ENCODE results near the gene BTBD1. TPM values are rescaled to one million over a fixed set of nuclear protein-coding genes. Genes with fewer than 3 reads are reported as not detected.
A peak's percentile ranks its signal among the peaks of the same experiment; 100 is the strongest.
"Not testable (repeated sequence)": the region's sequence is repeated elsewhere in the genome, so short reads cannot be mapped to it uniquely, and the experiment has no call there.

Gene BTBD1
- total and polyA plus RNA-seq, 7 experiments from 2014 or later: 35.0 to 57.6 (median 38.0) TPM

DNA sequence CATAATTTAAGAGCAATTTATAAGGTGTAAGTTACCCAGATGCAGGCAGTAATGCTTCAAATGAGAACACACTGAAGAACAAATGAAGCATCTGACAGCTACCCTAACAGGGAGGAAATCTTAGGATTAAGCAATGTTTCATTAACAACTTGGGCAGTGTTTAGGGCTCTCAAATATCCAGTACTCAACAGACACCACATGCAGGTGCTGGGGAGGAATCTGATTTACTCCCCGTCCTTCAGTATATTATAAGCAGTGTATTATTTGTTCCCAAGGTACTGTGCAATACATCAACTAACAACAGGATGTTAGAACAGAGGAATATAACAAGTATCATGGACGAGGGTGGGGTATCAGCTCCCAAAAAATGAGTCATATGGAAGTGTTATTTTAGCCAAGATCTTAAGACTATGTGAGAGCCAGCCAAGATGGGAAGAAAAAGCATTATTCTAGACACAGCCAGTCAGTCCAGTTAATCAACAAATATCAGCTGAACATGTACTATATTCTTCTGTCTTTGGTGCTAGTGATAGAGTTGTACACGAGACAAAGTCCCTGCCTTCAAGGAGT is 20.4 kb downstream of the BTBD1 start:
- Histone ChIP-seq H3K36me3 (ENCODE audit: control insufficient read depth in 2 of 3, insufficient read depth in 3 of 3, low read length in 3 of 3) (peaks cover 10 to 35% (median 12%) of the 10 kb centered on the region in 3 experiments), H3K27ac (ENCODE audit: low read depth, low read length) (no peak overlapping the region), H3K4me1 (ENCODE audit: control insufficient read depth in 2 of 2, insufficient read depth in 2 of 2, low read length in 2 of 2) (no peaks in the 10 kb centered on the region), H3K27me3 (ENCODE audit: control insufficient read depth in 2 of 2, insufficient read depth in 2 of 2, low read length in 2 of 2) (no peaks in the 10 kb centered on the region), H3K4me3 (ENCODE audit: low read length) (no peak overlapping the region), H3K9me3 (ENCODE audit: control insufficient read depth in 2 of 3, low read length in 3 of 3) (no peaks in the 10 kb centered on the region)
- DNase-seq (no peak), ATAC-seq (no peak)
- H3K36me3 Mint-ChIP-seq: peaks cover 7 to 56% (median 32%) of the 10 kb centered on the region in 5 donors
- POLR2A ChIA-PET: no interaction called here
- intact Hi-C loops (cut with micrococcal nuclease): no loop called here
- peak overlapping the region in 4 of 9 donors; percentile 0 to 53 (median 36) for H3K27ac Mint-ChIP-seq
- H3K4me3 Mint-ChIP-seq: no peak overlapping the region
- peaks cover 1 to 34% (median 17%) of the 10 kb centered on the region in 7 donors for H3K4me1 Mint-ChIP-seq
- H3K27me3 Mint-ChIP-seq: no peaks in the 10 kb centered on the region
- H3K9me3 Mint-ChIP-seq: no peaks in the 10 kb centered on the region
- CTCF ChIA-PET: no interaction called here

DNA sequence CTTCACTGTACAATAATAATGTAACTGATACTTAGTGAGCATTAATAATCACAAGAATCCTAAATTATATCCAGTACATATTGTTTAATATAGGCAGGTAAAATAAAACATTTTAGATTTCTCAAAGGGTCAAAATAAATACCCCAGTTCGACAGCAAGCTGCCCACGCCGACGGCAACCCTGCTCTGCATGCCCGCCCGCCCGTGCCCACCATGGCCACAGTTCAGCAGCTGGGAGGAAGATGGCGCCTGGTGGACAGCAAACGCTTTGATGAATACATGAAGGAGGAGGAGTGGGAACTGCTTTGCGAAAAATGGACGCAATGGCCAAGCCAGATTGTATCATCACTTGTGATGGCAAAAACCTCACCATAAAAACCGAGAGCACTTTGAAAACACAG is 22.9 kb downstream of the BTBD1 start:
- intact Hi-C loops (cut with micrococcal nuclease): no loop called here
- POLR2A ChIA-PET: interaction anchor here (0.7 kb wide), 1 partner anchor 347 kb away, joined by 3 read pairs; no protein-coding TSS in a partner anchor
- ATAC-seq (no peak), DNase-seq (no peak)
- Mint-ChIP-seq H3K4me1 (peaks cover 11 to 38% (median 25%) of the 10 kb centered on the region in 7 donors), H3K36me3 (peaks cover 7 to 75% (median 54%) of the 10 kb centered on the region in 5 donors), H3K27ac (peak overlapping the region in 3 of 9 donors; percentile 21 to 41 (median 38)), H3K27me3 (no peaks in the 10 kb centered on the region), H3K4me3 (no peak overlapping the region), H3K9me3 (no peaks in the 10 kb centered on the region)
- Histone ChIP-seq H3K9me3 (ENCODE audit: control insufficient read depth in 2 of 3, low read length in 3 of 3) (no peaks in the 10 kb centered on the region), H3K27me3 (ENCODE audit: control insufficient read depth in 2 of 2, insufficient read depth in 2 of 2, low read length in 2 of 2) (no peaks in the 10 kb centered on the region), H3K4me3 (ENCODE audit: low read length) (no peak overlapping the region), H3K27ac (ENCODE audit: low read depth, low read length) (no peak overlapping the region), H3K36me3 (ENCODE audit: control insufficient read depth in 2 of 3, insufficient read depth in 3 of 3, low read length in 3 of 3) (peaks cover 10 to 57% (median 13%) of the 10 kb centered on the region in 3 experiments), H3K4me1 (ENCODE audit: control insufficient read depth in 2 of 2, insufficient read depth in 2 of 2, low read length in 2 of 2) (no peaks in the 10 kb centered on the region)
- CTCF ChIA-PET: no interaction called here

DNA sequence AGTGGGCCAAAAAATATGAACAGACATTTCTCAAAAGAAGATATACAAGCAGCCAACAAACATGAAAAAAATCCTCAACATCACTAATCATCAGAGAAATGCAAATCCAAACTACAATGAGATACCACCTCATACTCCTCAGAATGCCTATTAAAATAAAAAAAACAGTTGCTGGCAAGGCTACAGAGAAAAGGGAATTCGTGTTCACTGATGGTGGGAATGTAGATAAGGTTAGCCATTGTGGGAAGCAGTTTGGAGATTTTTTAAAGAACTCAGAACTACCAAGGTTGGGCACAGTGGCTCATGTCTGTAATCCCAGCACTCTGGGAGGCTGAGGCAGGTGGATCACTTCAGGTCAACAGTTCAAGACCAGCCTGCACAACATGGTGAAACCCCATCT is 27.8 kb downstream of the BTBD1 start:
- H3K27me3 ChIP-seq (ENCODE audit: control insufficient read depth in 2 of 2, insufficient read depth in 2 of 2, low read length in 2 of 2): no peaks in the 10 kb centered on the region
- peaks cover 4 to 42% (median 4%) of the 10 kb centered on the region in 3 experiments for H3K36me3 ChIP-seq (ENCODE audit: control insufficient read depth in 2 of 3, insufficient read depth in 3 of 3, low read length in 3 of 3)
- H3K9me3 ChIP-seq (ENCODE audit: control insufficient read depth in 2 of 3, low read length in 3 of 3): no peaks in the 10 kb centered on the region
- CTCF ChIA-PET: no interaction called here
- intact Hi-C loops (cut with micrococcal nuclease): no loop called here
- Mint-ChIP-seq H3K36me3 (peaks cover 7 to 81% (median 59%) of the 10 kb centered on the region in 5 donors), H3K27ac (peak overlapping the region in 7 of 9 donors; percentile 50 to 72 (median 63)), H3K4me1 (peaks cover 20 to 47% (median 38%) of the 10 kb centered on the region in 7 donors), H3K9me3 (peaks cover 0 to 11% (median 0%) of the 10 kb centered on the region in 11 donors), H3K27me3 (no peaks in the 10 kb centered on the region), H3K4me3 (peak overlapping the region in 2 of 10 donors; percentile 15 to 44)
- no peak for DNase-seq
- ATAC-seq: no peak
- H3K4me1 ChIP-seq (ENCODE audit: control insufficient read depth in 2 of 2, insufficient read depth in 2 of 2, low read length in 2 of 2): peaks cover 0 to 4% of the 10 kb centered on the region in 2 donors
- POLR2A ChIA-PET: no interaction called here
- no peak overlapping the region for H3K4me3 ChIP-seq (ENCODE audit: low read length)
- no peak overlapping the region for H3K27ac ChIP-seq (ENCODE audit: low read depth, low read length)

- peaks cover 0 to 11% (median 0%) of the 10 kb centered on the region in 11 donors for H3K9me3 Mint-ChIP-seq
- H3K4me1 Mint-ChIP-seq: peaks cover 13 to 52% (median 45%) of the 10 kb centered on the region in 7 donors
- ChIA-PET CTCF (no interaction called here), POLR2A (no interaction called here)
- DNase-seq: no peak
- Histone ChIP-seq H3K27me3 (ENCODE audit: control insufficient read depth in 2 of 2, insufficient read depth in 2 of 2, low read length in 2 of 2) (no peaks in the 10 kb centered on the region), H3K4me1 (ENCODE audit: control insufficient read depth in 2 of 2, insufficient read depth in 2 of 2, low read length in 2 of 2) (peaks cover 0 to 4% of the 10 kb centered on the region in 2 donors), H3K27ac (ENCODE audit: low read depth, low read length) (no peak overlapping the region), H3K9me3 (ENCODE audit: control insufficient read depth in 2 of 3, low read length in 3 of 3) (no peaks in the 10 kb centered on the region), H3K36me3 (ENCODE audit: control insufficient read depth in 2 of 3, insufficient read depth in 3 of 3, low read length in 3 of 3) (peaks cover 0 to 29% (median under 1%) of the 10 kb centered on the region in 3 experiments), H3K4me3 (ENCODE audit: low read length) (no peak overlapping the region)
- intact Hi-C loops (cut with micrococcal nuclease): no loop called here
- ATAC-seq: no peak
- peak overlapping the region in 2 of 9 donors; percentile 38 to 63 for H3K27ac Mint-ChIP-seq
- peaks cover 0 to 72% (median 59%) of the 10 kb centered on the region in 5 donors for H3K36me3 Mint-ChIP-seq
- H3K27me3 Mint-ChIP-seq: no peaks in the 10 kb centered on the region
- no peak overlapping the region for H3K4me3 Mint-ChIP-seq
Measured at GRCh38 chr15:83036253-83036652, 30.8 kb downstream of the BTBD1 start.

DNA sequence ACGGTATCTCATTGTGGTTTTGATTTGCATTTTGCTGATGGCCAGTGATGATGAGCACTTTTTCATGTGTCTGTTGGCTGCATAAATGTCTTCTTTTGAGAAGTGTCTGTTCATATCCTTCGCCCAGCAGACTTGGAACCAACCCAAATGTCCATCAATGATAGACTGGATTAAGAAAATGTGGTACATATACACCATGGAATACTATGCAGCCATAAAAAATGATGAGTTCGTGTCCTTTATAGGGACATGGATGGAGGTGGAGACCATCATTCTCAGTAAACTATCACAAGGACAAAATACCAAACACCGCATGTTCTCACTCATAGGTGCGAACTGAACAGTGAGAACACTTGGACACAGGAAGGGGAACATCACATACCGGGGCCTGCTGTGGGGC is 35.8 kb downstream of the BTBD1 start:
- POLR2A ChIA-PET; H3K4me1 ChIP-seq (ENCODE audit: control insufficient read depth in 2 of 2, insufficient read depth in 2 of 2, low read length in 2 of 2); intact Hi-C loops (cut with micrococcal nuclease); H3K27ac Mint-ChIP-seq; DNase-seq; H3K9me3 ChIP-seq (ENCODE audit: control insufficient read depth in 2 of 3, low read length in 3 of 3); H3K27ac ChIP-seq (ENCODE audit: low read depth, low read length); H3K27me3 Mint-ChIP-seq; CTCF ChIA-PET; H3K4me3 ChIP-seq (ENCODE audit: low read length); H3K27me3 ChIP-seq (ENCODE audit: control insufficient read depth in 2 of 2, insufficient read depth in 2 of 2, low read length in 2 of 2); H3K4me3 Mint-ChIP-seq; ATAC-seq: not testable (repeated sequence)
- peaks cover 6 to 22% (median 14%) of the 10 kb centered on the region in 7 donors for H3K4me1 Mint-ChIP-seq
- peaks cover 0 to 45% (median 34%) of the 10 kb centered on the region in 5 donors for H3K36me3 Mint-ChIP-seq
- peaks cover 4 to 21% (median 11%) of the 10 kb centered on the region in 3 experiments for H3K36me3 ChIP-seq (ENCODE audit: control insufficient read depth in 2 of 3, insufficient read depth in 3 of 3, low read length in 3 of 3)
- peaks cover 0 to 10% (median 0%) of the 10 kb centered on the region in 11 donors for H3K9me3 Mint-ChIP-seq

- Histone ChIP-seq H3K27ac (ENCODE audit: low read depth, low read length) (no peak overlapping the region), H3K4me1 (ENCODE audit: control insufficient read depth in 2 of 2, insufficient read depth in 2 of 2, low read length in 2 of 2) (no peaks in the 10 kb centered on the region), H3K9me3 (ENCODE audit: control insufficient read depth in 2 of 3, low read length in 3 of 3) (no peaks in the 10 kb centered on the region), H3K27me3 (ENCODE audit: control insufficient read depth in 2 of 2, insufficient read depth in 2 of 2, low read length in 2 of 2) (no peaks in the 10 kb centered on the region), H3K36me3 (ENCODE audit: control insufficient read depth in 2 of 3, insufficient read depth in 3 of 3, low read length in 3 of 3) (peaks cover 4 to 21% (median 11%) of the 10 kb centered on the region in 3 experiments), H3K4me3 (ENCODE audit: low read length) (no peak overlapping the region)
- Mint-ChIP-seq H3K36me3 (peaks cover 0 to 38% (median 25%) of the 10 kb centered on the region in 5 donors), H3K27ac (peak overlapping the region in 1 of 9 donors; percentile 61), H3K9me3 (peaks cover 0 to 8% (median 0%) of the 10 kb centered on the region in 11 donors), H3K4me3 (no peak overlapping the region), H3K27me3 (no peaks in the 10 kb centered on the region), H3K4me1 (peaks cover 1 to 12% (median 8%) of the 10 kb centered on the region in 7 donors)
- ChIA-PET POLR2A (no interaction called here), CTCF (no interaction called here)
- intact Hi-C loops (cut with micrococcal nuclease): no loop called here
- no peak for DNase-seq
- no peak for ATAC-seq
Measured at GRCh38 chr15:83030021-83030420, 37.0 kb downstream of the BTBD1 start.

DNA sequence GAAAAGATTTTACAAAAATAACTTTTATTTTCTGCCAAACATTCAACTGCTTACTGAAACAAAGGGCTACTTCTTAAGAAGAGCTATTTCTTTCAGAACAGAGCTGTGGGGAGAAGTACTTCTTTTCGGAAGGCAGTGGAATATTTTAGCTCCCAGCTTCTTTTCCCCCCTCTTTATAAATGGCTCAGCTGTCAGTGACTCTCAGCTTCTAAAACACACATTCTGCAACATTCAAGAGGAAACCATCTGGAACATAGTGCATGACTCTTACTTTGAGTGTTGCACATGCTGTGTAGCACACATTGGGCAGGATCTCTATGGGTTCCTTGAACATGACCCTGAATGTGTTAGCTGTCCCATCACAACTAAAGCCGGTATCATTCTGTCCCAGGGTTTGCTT is 48.6 kb downstream of the BTBD1 start:
- peaks cover 0 to 17% (median 0%) of the 10 kb centered on the region in 5 donors for H3K36me3 Mint-ChIP-seq
- Histone ChIP-seq H3K36me3 (ENCODE audit: control insufficient read depth in 2 of 3, insufficient read depth in 3 of 3, low read length in 3 of 3) (peaks cover 0 to 33% (median 8%) of the 10 kb centered on the region in 3 experiments), H3K9me3 (ENCODE audit: control insufficient read depth in 2 of 3, low read length in 3 of 3) (no peaks in the 10 kb centered on the region), H3K27ac (ENCODE audit: low read depth, low read length) (no peak overlapping the region), H3K27me3 (ENCODE audit: control insufficient read depth in 2 of 2, insufficient read depth in 2 of 2, low read length in 2 of 2) (no peaks in the 10 kb centered on the region), H3K4me1 (ENCODE audit: control insufficient read depth in 2 of 2, insufficient read depth in 2 of 2, low read length in 2 of 2) (no peaks in the 10 kb centered on the region), H3K4me3 (ENCODE audit: low read length) (no peak overlapping the region)
- H3K4me1 Mint-ChIP-seq: peaks cover 12 to 32% (median 19%) of the 10 kb centered on the region in 7 donors
- peak overlapping the region in 1 of 9 donors; percentile 22 for H3K27ac Mint-ChIP-seq
- DNase-seq: no peak
- H3K9me3 Mint-ChIP-seq: no peaks in the 10 kb centered on the region
- POLR2A ChIA-PET: no interaction called here
- ATAC-seq: no peak
- H3K27me3 Mint-ChIP-seq: no peaks in the 10 kb centered on the region
- intact Hi-C loops (cut with micrococcal nuclease): no loop called here
- CTCF ChIA-PET: no interaction called here
- H3K4me3 Mint-ChIP-seq: no peak overlapping the region

Data from naive thymus-derived CD4-positive, alpha-beta T cell (primary cell).